Measurements from ENCODE around the gene CDC42BPG.

CDC42BPG gene

DNA sequence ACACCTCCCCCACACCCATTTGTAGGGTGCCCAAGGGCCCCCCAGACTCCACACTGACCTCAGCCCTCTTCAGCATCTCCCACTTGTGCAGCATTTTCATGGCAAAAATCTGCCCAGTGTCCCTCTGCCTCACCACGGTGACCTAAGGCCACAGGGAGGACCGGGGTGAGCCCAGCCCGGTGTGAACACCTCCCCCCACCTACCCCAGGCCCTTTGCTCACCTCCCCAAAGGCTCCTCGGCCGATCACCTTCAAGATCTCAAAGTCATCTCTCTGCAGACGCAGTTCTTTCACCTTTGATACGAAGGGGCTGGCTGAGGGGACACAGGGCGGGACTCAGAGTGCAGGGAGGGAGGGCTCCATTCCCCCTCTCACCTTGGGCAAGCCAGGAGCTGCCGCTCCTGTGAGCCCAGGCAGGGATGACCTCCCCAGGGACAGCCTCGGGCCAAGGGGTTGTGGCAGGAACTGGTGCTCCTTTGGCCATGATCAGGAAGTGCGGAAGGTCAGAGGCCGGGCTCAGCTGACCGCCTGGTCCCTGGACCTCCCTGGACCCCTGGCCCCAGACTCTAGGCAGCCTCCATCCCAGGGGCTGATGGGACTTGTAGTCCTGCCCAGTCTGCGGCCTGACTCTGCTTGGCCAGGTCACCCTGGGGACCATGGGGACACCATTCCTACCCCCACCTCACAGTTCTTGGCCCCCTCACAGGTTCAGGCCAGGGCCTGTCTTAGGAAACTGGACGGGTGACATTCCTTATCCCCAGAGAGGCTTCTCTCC, 2.7 kb downstream of the CDC42BPG start:
- Histone ChIP-seq H3K36me3 (no peaks in the 10 kb centered on the region), H3K4me3 (no peak overlapping the region), H3K4me2 (peak overlapping the region in 2 of 11 experiments; percentile 76 to 83; a peak in 1 of 22 replicates), H3K4me1 (peaks cover 19 to 53% (median 44%) of the 10 kb centered on the region in 10 experiments), H3K27me3 (peaks cover 0 to 19% (median 8%) of the 10 kb centered on the region in 11 experiments; a peak in 14 of 22 replicates), H4K20me1 (peaks cover 0 to 14% (median 0%) of the 10 kb centered on the region in 11 experiments; a peak in 4 of 22 replicates), H3K9ac (no peak overlapping the region; a peak in 1 of 22 replicates), H3K9me3 (replicated peaks in 1 of 11) (no peaks in the 10 kb centered on the region), H3K27ac (no peak overlapping the region)
- no peak for TF ChIP-seq Cebpa-rat (IDR thresholded peaks at IDR 0.05)

GRCh38 chr11:64839887-64840782, 4.3 kb downstream of the CDC42BPG start:
- H3K4me3 ChIP-seq, result no peak overlapping the region
- no peak overlapping the region for H3K4me2 ChIP-seq
- no peaks in the 10 kb centered on the region for H3K36me3 ChIP-seq
- H3K27me3 ChIP-seq, result peaks cover 0 to 25% (median 8%) of the 10 kb centered on the region in 11 experiments; a peak in 14 of 22 replicates
- peaks cover 21 to 62% (median 52%) of the 10 kb centered on the region in 10 experiments for H3K4me1 ChIP-seq
- H3K27ac ChIP-seq, result no peak overlapping the region
- no peak for TF ChIP-seq Cebpa-rat (IDR thresholded peaks at IDR 0.05)
- H4K20me1 ChIP-seq, result peaks cover 0 to 28% (median 0%) of the 10 kb centered on the region in 11 experiments; a peak in 4 of 22 replicates
- H3K9ac ChIP-seq, result no peak overlapping the region
- no peaks in the 10 kb centered on the region for H3K9me3 ChIP-seq (replicated peaks in 1 of 11)

- Histone ChIP-seq H3K4me3 (no peak overlapping the region), H3K9ac (no peak overlapping the region), H3K4me1 (peaks cover 21 to 57% (median 47%) of the 10 kb centered on the region in 10 experiments), H3K27ac (no peak overlapping the region), H3K36me3 (no peaks in the 10 kb centered on the region), H3K27me3 (peaks cover 0 to 17% (median 8%) of the 10 kb centered on the region in 11 experiments; a peak in 13 of 22 replicates), H3K9me3 (replicated peaks in 1 of 11) (no peaks in the 10 kb centered on the region), H3K4me2 (no peak overlapping the region), H4K20me1 (peaks cover 0 to 28% (median 0%) of the 10 kb centered on the region in 11 experiments; a peak in 4 of 22 replicates)
- TF ChIP-seq Cebpa-rat (IDR thresholded peaks at IDR 0.05), result no peak
These were observed 5.1 kb downstream of the CDC42BPG start for GRCh38 chr11:64839335-64839734.

- H4K20me1 ChIP-seq, result peaks cover 0 to 25% (median 0%) of the 10 kb centered on the region in 11 experiments; a peak in 6 of 22 replicates
- H3K4me3 ChIP-seq, result no peak overlapping the region
- peak overlapping the region in 1 of 11 experiments; percentile 79; a peak in 2 of 22 replicates for H3K4me2 ChIP-seq
- H3K9me3 ChIP-seq (replicated peaks in 1 of 11), result no peaks in the 10 kb centered on the region
- no peaks in the 10 kb centered on the region for H3K36me3 ChIP-seq
- no peak overlapping the region for H3K27ac ChIP-seq
- no peak overlapping the region for H3K9ac ChIP-seq
- peaks cover 0 to 12% (median 2%) of the 10 kb centered on the region in 11 experiments; a peak in 8 of 22 replicates for H3K27me3 ChIP-seq
- no peak for TF ChIP-seq Cebpa-rat (IDR thresholded peaks at IDR 0.05)
- peaks cover 15 to 53% (median 42%) of the 10 kb centered on the region in 10 experiments for H3K4me1 ChIP-seq
These were observed 5.7 kb downstream of the CDC42BPG start for GRCh38 chr11:64838600-64839334.

DNA sequence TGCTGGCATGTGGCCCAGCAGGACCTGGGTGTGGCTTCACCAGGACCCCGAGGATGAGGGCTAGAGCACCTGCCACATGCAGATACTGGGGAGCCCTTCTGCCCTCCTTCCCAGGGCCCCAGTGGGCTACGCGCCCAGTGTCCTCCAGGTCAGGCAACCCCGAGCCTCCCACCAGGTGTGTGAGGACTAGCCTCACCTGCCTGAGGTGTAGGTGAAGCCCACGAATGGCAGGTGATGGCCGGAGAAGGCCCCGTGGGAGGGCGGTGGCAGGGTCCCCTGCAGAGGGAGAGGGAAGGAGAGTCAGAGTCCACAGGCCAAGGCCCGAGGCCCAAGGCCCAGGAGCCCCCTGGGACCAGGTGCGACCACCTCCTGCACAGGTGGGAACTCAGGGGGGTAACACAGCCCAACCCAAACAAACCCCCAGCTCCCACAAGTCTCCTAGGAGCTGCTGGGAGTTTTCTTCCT, 6.5 kb downstream of the CDC42BPG start:
- Histone ChIP-seq H3K36me3 (no peaks in the 10 kb centered on the region), H3K4me1 (peaks cover 8 to 45% (median 34%) of the 10 kb centered on the region in 10 experiments), H3K4me2 (peak overlapping the region in 9 of 11 experiments; percentile 74 to 89 (median 84); a peak in 18 of 22 replicates), H3K4me3 (no peak overlapping the region), H3K27me3 (peaks cover 0 to 7% (median 0%) of the 10 kb centered on the region in 11 experiments; a peak in 2 of 22 replicates), H3K27ac (peak overlapping the region in 3 of 11 experiments; percentile 21 to 26 (median 22); a peak in 2 of 22 replicates), H3K9me3 (replicated peaks in 1 of 11) (no peaks in the 10 kb centered on the region), H4K20me1 (peaks cover 0 to 17% (median 0%) of the 10 kb centered on the region in 11 experiments; a peak in 5 of 22 replicates), H3K9ac (no peak overlapping the region)
- no peak for TF ChIP-seq Cebpa-rat (IDR thresholded peaks at IDR 0.05)

DNA sequence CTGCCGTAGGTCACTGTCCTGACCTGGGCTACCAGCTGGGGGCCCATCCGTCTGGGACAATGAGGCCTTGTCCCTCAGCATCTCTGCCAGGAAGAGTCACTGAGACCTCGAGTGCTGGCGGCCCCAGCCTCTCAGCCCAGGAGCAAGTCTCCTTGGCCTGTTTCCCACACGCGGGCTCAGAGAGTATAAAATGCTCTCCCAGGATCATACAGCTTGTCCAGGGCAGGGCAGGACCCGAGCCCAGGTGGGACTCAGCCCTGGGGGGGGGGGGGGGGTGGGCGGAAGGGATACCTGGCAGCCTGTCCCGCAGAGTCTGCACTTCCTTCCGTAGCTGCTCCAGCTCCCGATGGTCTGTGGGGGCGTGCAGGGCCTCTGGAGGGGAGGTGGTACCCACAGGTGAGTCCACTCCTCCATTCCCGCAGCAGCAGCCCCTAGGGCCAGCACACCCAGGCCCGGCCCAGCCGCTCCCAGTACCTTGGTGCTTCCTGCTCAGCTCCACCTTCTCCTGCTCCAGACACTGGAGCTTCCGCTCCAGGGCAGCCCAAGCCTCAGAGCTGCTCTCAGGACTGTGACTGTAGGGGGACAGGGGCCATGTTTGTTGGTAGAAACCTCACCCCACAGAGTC, 7.9 kb downstream of the CDC42BPG start:
- Histone ChIP-seq H3K4me1 (peaks cover 8 to 47% (median 39%) of the 10 kb centered on the region in 10 experiments), H3K27me3 (peaks cover 0 to 7% (median 0%) of the 10 kb centered on the region in 11 experiments; a peak in 3 of 22 replicates), H3K4me2 (peak overlapping the region; percentile 61 to 89 (median 82)), H3K9me3 (replicated peaks in 1 of 11) (no peaks in the 10 kb centered on the region), H4K20me1 (peaks cover 0 to 19% (median 0%) of the 10 kb centered on the region in 11 experiments; a peak in 6 of 22 replicates), H3K4me3 (no peak overlapping the region; a peak in 1 of 20 replicates), H3K36me3 (no peaks in the 10 kb centered on the region), H3K27ac (peak overlapping the region in 5 of 11 experiments; percentile 5 to 50 (median 45); a peak in 9 of 22 replicates), H3K9ac (peak overlapping the region in 5 of 11 experiments; percentile 2 to 44 (median 40); a peak in 6 of 22 replicates)
- no peak for TF ChIP-seq Cebpa-rat (IDR thresholded peaks at IDR 0.05)

- Histone ChIP-seq H3K36me3 (no peaks in the 10 kb centered on the region), H3K9me3 (replicated peaks in 1 of 11) (no peaks in the 10 kb centered on the region), H3K27me3 (peaks cover 0 to 9% (median 0%) of the 10 kb centered on the region in 11 experiments; a peak in 3 of 22 replicates), H4K20me1 (peaks cover 0 to 23% (median 0%) of the 10 kb centered on the region in 11 experiments; a peak in 6 of 22 replicates), H3K4me2 (peak overlapping the region in 8 of 11 experiments; percentile 12 to 86 (median 48); a peak in 14 of 22 replicates), H3K4me3 (no peak overlapping the region), H3K9ac (peak overlapping the region in 3 of 11 experiments; percentile 14 to 30 (median 26); a peak in 2 of 22 replicates), H3K27ac (no peak overlapping the region), H3K4me1 (peaks cover 8 to 53% (median 46%) of the 10 kb centered on the region in 10 experiments)
- no peak for TF ChIP-seq Cebpa-rat (IDR thresholded peaks at IDR 0.05)
These were observed 8.6 kb downstream of the CDC42BPG start for GRCh38 chr11:64835616-64836447.

Measured in BLaER1 treated with 17β-estradiol and CSF1 and Interleukin-3, amounts not matched to agents 10 nM and 100 nM (cell line).